ENCODE results near the gene ARHGAP33. TPM values are rescaled to one million over a fixed set of nuclear protein-coding genes. Genes with fewer than 3 reads are reported as not detected.

Gene ARHGAP33
- total and polyA plus RNA-seq, 10 of the 15 experiments (the other 5 are each of a cell fraction or from before 2014, with no cell fraction given), result 0.05 to 22.9 (median 2.3) TPM; not detected in 1

- Histone ChIP-seq H3K27me3 (replicated peaks in 1 of 2; ENCODE audit: control insufficient read depth in 2 of 2, insufficient read depth in 2 of 2, low read length in 1 of 2) (peaks cover 0 to 2% of the 10 kb centered on the region in 2 experiments; a peak in 1 of 4 replicates), H3K9me3 (replicated peaks; ENCODE audit: control insufficient read depth, insufficient read depth, low read length) (no peaks in the 10 kb centered on the region), H3K4me2 (ENCODE audit: control insufficient read depth, insufficient read depth) (no peak overlapping the region), H3K4me1 (ENCODE audit: control insufficient read depth, insufficient read depth, low read length) (no peaks in the 10 kb centered on the region), H2AFZ (ENCODE audit: control insufficient read depth, low read depth, low read length) (no peak overlapping the region), H3K9ac (ENCODE audit: control insufficient read depth, insufficient read depth, low read length) (no peak overlapping the region), H3K79me2 (ENCODE audit: control insufficient read depth, insufficient read depth, low read length) (no peaks in the 10 kb centered on the region), H4K20me1 (ENCODE audit: control insufficient read depth, insufficient read depth) (no peaks in the 10 kb centered on the region), H3K27ac (ENCODE audit: control insufficient read depth, insufficient read depth) (no peak overlapping the region), H3K36me3 (ENCODE audit: control insufficient read depth in 2 of 2, insufficient read depth in 2 of 2, low read length in 1 of 2) (no peaks in the 10 kb centered on the region), H3K4me3 (no peak overlapping the region)
- CTCF ChIA-PET, result no interaction called here
- POLR2A ChIA-PET, result no interaction called here
- DNase-seq (ENCODE audit: low read depth, low spot score) (no peak), FAIRE-seq (no peak), ATAC-seq (no peak)
- no TSS peak for BruUV-seq (replicated peaks)
- RAD21 ChIA-PET (ENCODE audit: unreplicated experiment), result no interaction called here
- no peak for TF ChIP-seq CEBPB (IDR thresholded peaks at IDR 0.05; ENCODE audit: borderline replicate concordance in 1 of 2, low read depth in 2 of 2, low read length in 2 of 2)
- TF ChIP-seq, protein P1, sequence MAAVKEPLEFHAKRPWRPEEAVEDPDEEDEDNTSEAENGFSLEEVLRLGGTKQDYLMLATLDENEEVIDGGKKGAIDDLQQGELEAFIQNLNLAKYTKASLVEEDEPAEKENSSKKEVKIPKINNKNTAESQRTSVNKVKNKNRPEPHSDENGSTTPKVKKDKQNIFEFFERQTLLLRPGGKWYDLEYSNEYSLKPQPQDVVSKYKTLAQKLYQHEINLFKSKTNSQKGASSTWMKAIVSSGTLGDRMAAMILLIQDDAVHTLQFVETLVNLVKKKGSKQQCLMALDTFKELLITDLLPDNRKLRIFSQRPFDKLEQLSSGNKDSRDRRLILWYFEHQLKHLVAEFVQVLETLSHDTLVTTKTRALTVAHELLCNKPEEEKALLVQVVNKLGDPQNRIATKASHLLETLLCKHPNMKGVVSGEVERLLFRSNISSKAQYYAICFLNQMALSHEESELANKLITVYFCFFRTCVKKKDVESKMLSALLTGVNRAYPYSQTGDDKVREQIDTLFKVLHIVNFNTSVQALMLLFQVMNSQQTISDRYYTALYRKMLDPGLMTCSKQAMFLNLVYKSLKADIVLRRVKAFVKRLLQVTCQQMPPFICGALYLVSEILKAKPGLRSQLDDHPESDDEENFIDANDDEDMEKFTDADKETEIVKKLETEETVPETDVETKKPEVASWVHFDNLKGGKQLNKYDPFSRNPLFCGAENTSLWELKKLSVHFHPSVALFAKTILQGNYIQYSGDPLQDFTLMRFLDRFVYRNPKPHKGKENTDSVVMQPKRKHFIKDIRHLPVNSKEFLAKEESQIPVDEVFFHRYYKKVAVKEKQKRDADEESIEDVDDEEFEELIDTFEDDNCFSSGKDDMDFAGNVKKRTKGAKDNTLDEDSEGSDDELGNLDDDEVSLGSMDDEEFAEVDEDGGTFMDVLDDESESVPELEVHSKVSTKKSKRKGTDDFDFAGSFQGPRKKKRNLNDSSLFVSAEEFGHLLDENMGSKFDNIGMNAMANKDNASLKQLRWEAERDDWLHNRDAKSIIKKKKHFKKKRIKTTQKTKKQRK (IDR thresholded peaks at IDR 0.05; ENCODE audit: low read depth, low read length), result no peak
- in situ Hi-C loops (cut with MboI), result no loop called here
- WGBS (ENCODE audit: insufficient coverage, insufficient replicate concordance, low lambda C conversion rate, missing lambda C conversion rate), result 18% methylated on average over 7 of the region's 8 CpGs
- SMC1A ChIA-PET (ENCODE audit: uncharacterized antibody, unreplicated experiment), result no interaction called here
- intact Hi-C loops (cut with micrococcal nuclease; ENCODE audit: unreplicated experiment), result no loop called here
These were observed 17.5 kb downstream of the ARHGAP33 start for GRCh38 chr19:35792888-35793287.
